SK-N-SH (cell line): Measurements from ENCODE around the gene TSPAN11. TPM values are rescaled to one million over a fixed set of nuclear protein-coding genes. Genes with fewer than 3 reads are reported as not detected.

ENCODE experiments used
- CTCF ChIA-PET: fragments of 300-600, 350-600 bp; formaldehyde crosslinking; extraction: SDS; loops from one replicate; lab custom pipeline; 2021; lab: Yijun Ruan, JAX
- POLR2A ChIA-PET: fragments of 350-600 bp; sonication (Branson Sonifier 250); formaldehyde crosslinking; extraction: SDS; loops from one replicate; lab custom pipeline; 2020; ENCODE audit warnings: antibody characterized with exemption, inconsistent platforms; lab: Yijun Ruan, JAX
- DNase-seq: peaks from one replicate; pipeline ENCODE4 v3.0.0; 2012
- H2AFZ ChIP-seq: fragments of 200-600 bp; sonication (generic); 2 replicates; pipeline ENCODE4 v1.8.1; 2016; ENCODE audit warnings: antibody characterized with exemption, mild to moderate bottlenecking, low read depth
- H3F3A ChIP-seq: fragments of 200-600 bp; sonication (generic); replicated peaks from 2 replicates; pipeline ENCODE3; 2016; ENCODE audit warnings: antibody characterized with exemption, mild to moderate bottlenecking; ENCODE audit not compliant: insufficient read depth
- H3K27ac ChIP-seq, 2 experiments: fragments of 200-500 bp in 1 of 2; fragments of 200-600 bp in 1 of 2; sonication (Bioruptor generic) in 1 of 2; sonication (generic), shearing (Covaris generic) in 1 of 2; 2 replicates each; pipeline versions ENCODE4 v1.5.1 to v1.6.1; 2014 to 2016; ENCODE audit warnings: low read depth in 2 of 2, inconsistent platforms in 1 of 2, low read length in 1 of 2, mild to moderate bottlenecking in 1 of 2, mixed read lengths in 1 of 2
- H3K27me3 ChIP-seq: fragments of 200-600 bp; sonication (generic), shearing (Covaris generic); 2 replicates; pipeline ENCODE4 v1.6.1; 2016; ENCODE audit warnings: mixed run types; ENCODE audit not compliant: insufficient read depth
- H3K36me3 ChIP-seq, 2 experiments: fragments of 200-500 bp in 1 of 2; fragments of 200-600 bp in 1 of 2; sonication (Bioruptor generic) in 1 of 2; sonication (generic) in 1 of 2; replicated peaks in 1 of 2; 2 replicates each; pipeline versions ENCODE3 to v1.5.1; 2014 to 2016; ENCODE audit warnings: low read length in 1 of 2, mild to moderate bottlenecking in 1 of 2; ENCODE audit not compliant: insufficient read depth in 2 of 2, control insufficient read depth in 1 of 2
- H3K4me1 ChIP-seq, 2 experiments: fragments of 200-500 bp in 1 of 2; fragments of 200-600 bp in 1 of 2; sonication (Bioruptor generic) in 1 of 2; sonication (generic), shearing (Covaris generic) in 1 of 2; 2 replicates each; pipeline versions ENCODE4 v1.5.1 to v1.6.1; 2014 to 2016; ENCODE audit warnings: low read depth in 1 of 2, low read length in 1 of 2, mixed run types in 1 of 2; ENCODE audit not compliant: insufficient read depth in 2 of 2, control insufficient read depth in 1 of 2
- H3K4me2 ChIP-seq: fragments of 200-600 bp; sonication (generic), shearing (Covaris generic); 2 replicates; pipeline ENCODE4 v1.6.1; 2017; ENCODE audit warnings: mixed run types
- H3K4me3 ChIP-seq, 2 experiments: fragments of 200-500 bp in 1 of 2; fragments of 200-600 bp in 1 of 2; sonication (Bioruptor generic) in 1 of 2; sonication (generic), shearing (Covaris generic) in 1 of 2; 2 replicates each; pipeline versions ENCODE4 v1.5.1 to v1.8.1; 2014 to 2016; ENCODE audit warnings: low read depth in 2 of 2, inconsistent platforms in 1 of 2, low read length in 1 of 2, mild to moderate bottlenecking in 1 of 2, mixed read lengths in 1 of 2, moderate library complexity in 1 of 2
- H3K79me2 ChIP-seq: fragments of 200-600 bp; sonication (generic); 2 replicates; pipeline ENCODE4 v1.8.1; 2017; ENCODE audit warnings: mild to moderate bottlenecking; ENCODE audit not compliant: insufficient read depth
- H3K9ac ChIP-seq: fragments of 200-600 bp; sonication (generic); 2 replicates; pipeline ENCODE4 v1.6.1; 2017; ENCODE audit warnings: mixed run types
- H3K9me2 ChIP-seq: fragments of 200-600 bp; sonication (generic); 2 replicates; pipeline ENCODE4 v1.6.1; 2017; ENCODE audit warnings: mixed run types
- H3K9me3 ChIP-seq: fragments of 200-600 bp; sonication (generic); 2 replicates; pipeline ENCODE4 v1.6.1; 2017; ENCODE audit warnings: mixed run types, mild to moderate bottlenecking, moderate library complexity
- H4K20me1 ChIP-seq: fragments of 200-600 bp; sonication (generic); 2 replicates; pipeline ENCODE4 v1.6.1; 2017; ENCODE audit warnings: mild to moderate bottlenecking, mixed run types; ENCODE audit not compliant: insufficient read depth
- ELF1 ChIP-seq: IDR thresholded peaks from 2 replicates; pipeline ENCODE4 v1.4.0; 2012
- FOXJ3 ChIP-seq: sonication (generic); formaldehyde crosslinking; IDR thresholded peaks from 2 replicates; pipeline ENCODE4 v1.5.1; 2020; ENCODE audit warnings: mild to moderate bottlenecking, missing genetic modification reagents
- GABPA ChIP-seq: IDR thresholded peaks from 2 replicates; pipeline ENCODE4 v1.4.0; 2012; ENCODE audit warnings: low read depth, mild to moderate bottlenecking
- GATA2 ChIP-seq: sonication (generic); formaldehyde crosslinking; IDR thresholded peaks from 2 replicates; pipeline ENCODE4 v1.5.0; 2020; ENCODE audit warnings: mild to moderate bottlenecking, missing genetic modification reagents
- JUND ChIP-seq: IDR thresholded peaks from 2 replicates; pipeline ENCODE4 v1.4.0; 2012
- NRF1 ChIP-seq: IDR thresholded peaks from 2 replicates; pipeline ENCODE4 v1.6.1; 2012; ENCODE audit warnings: low read depth, mild to moderate bottlenecking, low read length
- POLR2AphosphoS5 ChIP-seq: IDR thresholded peaks from 2 replicates; pipeline ENCODE4 v1.6.1; 2012; ENCODE audit warnings: low read depth, low read length
- RAD21 ChIP-seq: IDR thresholded peaks from 2 replicates; pipeline ENCODE4 v1.6.1; 2012; ENCODE audit warnings: mild to moderate bottlenecking, low read length
- RCOR1 ChIP-seq: fragments of 150-350 bp; IDR thresholded peaks from 2 replicates; pipeline ENCODE4 v1.6.1; 2017; ENCODE audit warnings: antibody characterized with exemption, low read length
- RXRA ChIP-seq: IDR thresholded peaks from 2 replicates; pipeline ENCODE4 v1.4.0; 2012; ENCODE audit warnings: low read depth, mild to moderate bottlenecking, borderline replicate concordance
- SIN3A ChIP-seq: IDR thresholded peaks from 2 replicates; pipeline ENCODE4 v1.6.1; 2012; ENCODE audit warnings: low read depth, mild to moderate bottlenecking, low read length, moderate library complexity, borderline replicate concordance
- TEAD4 ChIP-seq: IDR thresholded peaks from 2 replicates; pipeline ENCODE4 v1.4.0; 2012; ENCODE audit warnings: mild to moderate bottlenecking, borderline replicate concordance; ENCODE audit not compliant: insufficient read depth
- YY1 ChIP-seq: IDR thresholded peaks from 2 replicates; pipeline ENCODE4 v1.4.0; 2012; ENCODE audit warnings: low read depth, mild to moderate bottlenecking
- WGBS: methylation state at CpG from one replicate; pipeline ENCODE4 v1.1.6; 2017; ENCODE audit warnings: low lambda C conversion rate; 5-methylcytosine and 5-hydroxymethylcytosine counted together
- polyA plus RNA-seq, 3 experiments: library from polyadenylated mRNA; depleted of rRNA; stranded (reverse); fragments of >200 nt; gene quantifications; 2 replicates each; pipeline ENCODE4 v1.2.3, GENCODE V29; 2012
- TF ChIP-seq, protein P1 (sequence below): fragments of 200-600 bp; sonication (generic); IDR thresholded peaks from 2 replicates; pipeline ENCODE4 v1.6.1; 2017; ENCODE audit warnings: antibody characterized with exemption, mild to moderate bottlenecking, moderate library complexity
- TF ChIP-seq, protein P2 (sequence below): IDR thresholded peaks from 2 replicates; pipeline ENCODE4 v1.6.1; 2012; ENCODE audit warnings: mild to moderate bottlenecking, low read depth, low read length, moderate library complexity
- TF ChIP-seq, protein P3 (sequence below): fragments of 150-350 bp; IDR thresholded peaks from 2 replicates; pipeline ENCODE4 v1.6.1; 2016; ENCODE audit warnings: mild to moderate bottlenecking, low read depth, low read length
- TF ChIP-seq, protein P4 (sequence below): IDR thresholded peaks from 2 replicates; pipeline ENCODE4; 2012

The TSPAN11 gene
- polyA plus RNA-seq, 1 of the 3 experiments (the other 2 are of a cell fraction) = 6.4 TPM

DNA sequence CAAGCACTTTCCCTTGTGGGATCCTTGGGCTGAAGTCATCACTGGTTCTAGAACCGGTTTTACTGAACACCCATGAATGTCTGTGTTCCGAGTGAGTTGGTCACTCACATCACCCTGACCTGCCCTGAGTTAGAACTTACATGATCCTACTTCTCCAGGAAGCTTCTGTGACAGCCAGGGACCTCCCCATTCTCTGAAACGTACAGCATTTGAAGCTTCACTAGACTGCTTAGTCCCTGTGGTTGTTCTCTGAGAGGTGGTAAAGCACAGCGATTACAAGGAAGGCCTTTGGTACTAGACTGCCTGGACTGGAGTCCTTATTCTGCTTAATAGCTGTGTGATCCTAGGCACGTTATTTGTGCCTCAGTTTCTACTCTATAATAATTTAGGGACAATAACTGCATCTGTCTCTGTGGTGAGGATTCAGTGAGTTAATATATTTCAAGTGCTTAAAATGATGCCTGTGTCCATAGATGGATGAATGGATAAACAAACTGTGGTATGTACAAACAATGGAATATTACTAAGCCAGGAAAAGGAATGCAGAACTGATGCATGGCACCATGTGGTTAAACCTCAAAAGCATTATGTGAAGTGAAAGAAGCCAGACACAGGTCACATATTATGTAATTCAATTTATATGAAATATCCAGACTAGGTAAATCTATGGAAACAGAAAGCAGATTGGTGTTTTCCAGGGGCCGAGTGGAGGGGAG, 92.4 kb downstream of the TSPAN11 start:
- ChIA-PET CTCF (interaction anchor here (1.5 kb wide), 1 partner anchor 33 kb away, joined by 4 read pairs; no protein-coding TSS in a partner anchor), POLR2A (no interaction called here)
- no peaks in the 10 kb centered on the region for H3K9me3 ChIP-seq
- H3K4me3 ChIP-seq = no peak overlapping the region
- H4K20me1 ChIP-seq = no peaks in the 10 kb centered on the region
- no peak overlapping the region for H2AFZ ChIP-seq
- TF ChIP-seq GATA2 (CRISPR knock-in tag) = no peak
- TF ChIP-seq RCOR1 = no peak
- TF ChIP-seq, protein P1, sequence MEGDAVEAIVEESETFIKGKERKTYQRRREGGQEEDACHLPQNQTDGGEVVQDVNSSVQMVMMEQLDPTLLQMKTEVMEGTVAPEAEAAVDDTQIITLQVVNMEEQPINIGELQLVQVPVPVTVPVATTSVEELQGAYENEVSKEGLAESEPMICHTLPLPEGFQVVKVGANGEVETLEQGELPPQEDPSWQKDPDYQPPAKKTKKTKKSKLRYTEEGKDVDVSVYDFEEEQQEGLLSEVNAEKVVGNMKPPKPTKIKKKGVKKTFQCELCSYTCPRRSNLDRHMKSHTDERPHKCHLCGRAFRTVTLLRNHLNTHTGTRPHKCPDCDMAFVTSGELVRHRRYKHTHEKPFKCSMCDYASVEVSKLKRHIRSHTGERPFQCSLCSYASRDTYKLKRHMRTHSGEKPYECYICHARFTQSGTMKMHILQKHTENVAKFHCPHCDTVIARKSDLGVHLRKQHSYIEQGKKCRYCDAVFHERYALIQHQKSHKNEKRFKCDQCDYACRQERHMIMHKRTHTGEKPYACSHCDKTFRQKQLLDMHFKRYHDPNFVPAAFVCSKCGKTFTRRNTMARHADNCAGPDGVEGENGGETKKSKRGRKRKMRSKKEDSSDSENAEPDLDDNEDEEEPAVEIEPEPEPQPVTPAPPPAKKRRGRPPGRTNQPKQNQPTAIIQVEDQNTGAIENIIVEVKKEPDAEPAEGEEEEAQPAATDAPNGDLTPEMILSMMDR = no peak
- TF ChIP-seq GABPA = no peak
- TF ChIP-seq, protein P2, sequence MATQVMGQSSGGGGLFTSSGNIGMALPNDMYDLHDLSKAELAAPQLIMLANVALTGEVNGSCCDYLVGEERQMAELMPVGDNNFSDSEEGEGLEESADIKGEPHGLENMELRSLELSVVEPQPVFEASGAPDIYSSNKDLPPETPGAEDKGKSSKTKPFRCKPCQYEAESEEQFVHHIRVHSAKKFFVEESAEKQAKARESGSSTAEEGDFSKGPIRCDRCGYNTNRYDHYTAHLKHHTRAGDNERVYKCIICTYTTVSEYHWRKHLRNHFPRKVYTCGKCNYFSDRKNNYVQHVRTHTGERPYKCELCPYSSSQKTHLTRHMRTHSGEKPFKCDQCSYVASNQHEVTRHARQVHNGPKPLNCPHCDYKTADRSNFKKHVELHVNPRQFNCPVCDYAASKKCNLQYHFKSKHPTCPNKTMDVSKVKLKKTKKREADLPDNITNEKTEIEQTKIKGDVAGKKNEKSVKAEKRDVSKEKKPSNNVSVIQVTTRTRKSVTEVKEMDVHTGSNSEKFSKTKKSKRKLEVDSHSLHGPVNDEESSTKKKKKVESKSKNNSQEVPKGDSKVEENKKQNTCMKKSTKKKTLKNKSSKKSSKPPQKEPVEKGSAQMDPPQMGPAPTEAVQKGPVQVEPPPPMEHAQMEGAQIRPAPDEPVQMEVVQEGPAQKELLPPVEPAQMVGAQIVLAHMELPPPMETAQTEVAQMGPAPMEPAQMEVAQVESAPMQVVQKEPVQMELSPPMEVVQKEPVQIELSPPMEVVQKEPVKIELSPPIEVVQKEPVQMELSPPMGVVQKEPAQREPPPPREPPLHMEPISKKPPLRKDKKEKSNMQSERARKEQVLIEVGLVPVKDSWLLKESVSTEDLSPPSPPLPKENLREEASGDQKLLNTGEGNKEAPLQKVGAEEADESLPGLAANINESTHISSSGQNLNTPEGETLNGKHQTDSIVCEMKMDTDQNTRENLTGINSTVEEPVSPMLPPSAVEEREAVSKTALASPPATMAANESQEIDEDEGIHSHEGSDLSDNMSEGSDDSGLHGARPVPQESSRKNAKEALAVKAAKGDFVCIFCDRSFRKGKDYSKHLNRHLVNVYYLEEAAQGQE = no peak
- TF ChIP-seq, all 33 proteins: peak for 0
- Histone ChIP-seq H3K27me3 (no peaks in the 10 kb centered on the region), H3K4me2 (no peak overlapping the region), H3K27ac (no peak overlapping the region), H3K9ac (no peak overlapping the region), H3K4me1 (no peaks in the 10 kb centered on the region), H3K79me2 (no peaks in the 10 kb centered on the region), H3K36me3 (no peaks in the 10 kb centered on the region), H3F3A (no peaks in the 10 kb centered on the region), H3K9me2 (no peaks in the 10 kb centered on the region)
- WGBS = 87% methylated on average over 4 of the region's 6 CpGs
- no peak for DNase-seq

DNA sequence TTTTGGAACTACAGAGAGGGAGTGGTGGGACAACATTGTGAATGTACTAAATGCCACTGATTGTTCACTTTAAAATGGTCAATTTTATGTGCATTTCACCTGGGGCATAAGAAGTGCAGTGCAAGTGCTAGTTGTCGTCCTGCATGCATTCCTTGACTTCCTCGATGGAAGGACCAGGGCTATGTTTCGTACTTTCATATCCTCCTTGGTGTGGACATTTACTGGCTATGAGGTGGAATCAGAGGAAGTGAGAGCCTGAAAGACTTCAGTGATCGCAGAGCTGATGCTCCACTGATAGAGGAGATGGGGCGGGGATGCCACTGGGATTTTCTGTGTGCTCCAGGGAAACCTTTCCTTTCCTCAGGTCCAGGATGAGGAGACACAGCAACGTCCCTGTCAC, 93.0 kb downstream of the TSPAN11 start:
- Histone ChIP-seq H3K27me3 (no peaks in the 10 kb centered on the region), H3K36me3 (no peaks in the 10 kb centered on the region), H3K9ac (no peak overlapping the region), H3K9me2 (no peaks in the 10 kb centered on the region), H3K27ac (no peak overlapping the region), H4K20me1 (no peaks in the 10 kb centered on the region), H3K79me2 (no peaks in the 10 kb centered on the region), H3K9me3 (no peaks in the 10 kb centered on the region), H3K4me3 (no peak overlapping the region), H3K4me2 (no peak overlapping the region), H2AFZ (no peak overlapping the region), H3K4me1 (no peaks in the 10 kb centered on the region), H3F3A (no peaks in the 10 kb centered on the region)
- no peak for DNase-seq
- ChIA-PET POLR2A (no interaction called here), CTCF (interaction anchor here (1.5 kb wide), 1 partner anchor 34 kb away, joined by 4 read pairs; no protein-coding TSS in a partner anchor)
- 79% methylated on average over 6 of the region's 6 CpGs for WGBS
- TF ChIP-seq JUND (no peak), YY1 (no peak), RXRA (no peak), ELF1 (no peak), POLR2AphosphoS5 (no peak), NRF1 (no peak), TEAD4 (no peak), SIN3A (no peak), RAD21 (no peak), FOXJ3 (CRISPR knock-in tag) (no peak)
- TF ChIP-seq, protein P3, sequence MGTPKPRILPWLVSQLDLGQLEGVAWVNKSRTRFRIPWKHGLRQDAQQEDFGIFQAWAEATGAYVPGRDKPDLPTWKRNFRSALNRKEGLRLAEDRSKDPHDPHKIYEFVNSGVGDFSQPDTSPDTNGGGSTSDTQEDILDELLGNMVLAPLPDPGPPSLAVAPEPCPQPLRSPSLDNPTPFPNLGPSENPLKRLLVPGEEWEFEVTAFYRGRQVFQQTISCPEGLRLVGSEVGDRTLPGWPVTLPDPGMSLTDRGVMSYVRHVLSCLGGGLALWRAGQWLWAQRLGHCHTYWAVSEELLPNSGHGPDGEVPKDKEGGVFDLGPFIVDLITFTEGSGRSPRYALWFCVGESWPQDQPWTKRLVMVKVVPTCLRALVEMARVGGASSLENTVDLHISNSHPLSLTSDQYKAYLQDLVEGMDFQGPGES = no peak
- TF ChIP-seq, protein P4, sequence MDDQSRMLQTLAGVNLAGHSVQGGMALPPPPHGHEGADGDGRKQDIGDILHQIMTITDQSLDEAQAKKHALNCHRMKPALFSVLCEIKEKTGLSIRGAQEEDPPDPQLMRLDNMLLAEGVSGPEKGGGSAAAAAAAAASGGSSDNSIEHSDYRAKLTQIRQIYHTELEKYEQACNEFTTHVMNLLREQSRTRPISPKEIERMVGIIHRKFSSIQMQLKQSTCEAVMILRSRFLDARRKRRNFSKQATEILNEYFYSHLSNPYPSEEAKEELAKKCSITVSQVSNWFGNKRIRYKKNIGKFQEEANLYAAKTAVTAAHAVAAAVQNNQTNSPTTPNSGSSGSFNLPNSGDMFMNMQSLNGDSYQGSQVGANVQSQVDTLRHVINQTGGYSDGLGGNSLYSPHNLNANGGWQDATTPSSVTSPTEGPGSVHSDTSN = no peak
- TF ChIP-seq, protein P1 = no peak
